HL-60 (cell line): Measurements from ENCODE around the gene CLDN34.

Experiments
- DNase-seq, 2 experiments: peaks; one replicate each; pipeline ENCODE4 v3.0.0-alpha.2; 2010 to 2020; ENCODE audit warnings: low read depth in 1 of 2, low spot score in 1 of 2
- H3K27ac ChIP-seq: fragments of 250-450 bp; sonication (Bioruptor Pico); replicated peaks from 2 replicates; pipeline ENCODE4 v1.5.1; 2020; ENCODE audit warnings: mild to moderate bottlenecking, moderate library complexity
- H3K27me3 ChIP-seq: fragments of 250-450 bp; sonication (Bioruptor Pico); 2 replicates; pipeline ENCODE4 v1.5.1; 2021; ENCODE audit warnings: mild to moderate bottlenecking, moderate library complexity; ENCODE audit not compliant: insufficient read depth, poor library complexity, severe bottlenecking
- H3K4me3 ChIP-seq: replicated peaks from 2 replicates; pipeline ENCODE4 v1.5.1; 2011; ENCODE audit warnings: mild to moderate bottlenecking, control low read depth, low read length; ENCODE audit not compliant: insufficient read depth
- GABPA ChIP-seq: IDR thresholded peaks from 2 replicates; pipeline ENCODE4 v1.6.1; 2012; ENCODE audit warnings: low read depth
- POLR2AphosphoS5 ChIP-seq: IDR thresholded peaks from 2 replicates; pipeline ENCODE4 v1.6.1; 2012; ENCODE audit warnings: low read depth
- SPI1 ChIP-seq: IDR thresholded peaks from 2 replicates; pipeline ENCODE4 v1.6.1; 2012; ENCODE audit warnings: low read depth, mild to moderate bottlenecking, borderline replicate concordance
- long read RNA-seq: library from polyadenylated mRNA; unstranded; transcript quantifications from one replicate; pipeline ENCODE4 v2.0.0, GENCODE V29; 2020
- TF ChIP-seq, protein P1 (sequence below): IDR thresholded peaks from one replicate; pipeline ENCODE4 v1.5.1; 2011; ENCODE audit warnings: low read length, control low read depth, inconsistent platforms; ENCODE audit not compliant: insufficient read depth
- TF ChIP-seq, protein P2 (sequence below): IDR thresholded peaks from 2 replicates; pipeline ENCODE4 v1.6.1; 2012; ENCODE audit warnings: low read depth; ENCODE audit not compliant: insufficient replicate concordance

CLDN34 gene, protein sequence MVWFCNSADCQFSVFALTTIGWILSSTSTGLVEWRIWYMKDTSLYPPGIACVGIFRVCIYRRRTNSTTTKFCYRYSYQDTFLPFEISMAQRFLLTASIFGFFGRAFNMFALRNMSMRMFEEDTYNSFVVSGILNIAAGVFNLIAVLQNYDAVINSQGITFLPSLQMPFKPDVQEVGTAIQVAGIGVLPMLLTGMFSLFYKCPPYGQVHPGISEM
- long read RNA-seq = 0 reads

DNA sequence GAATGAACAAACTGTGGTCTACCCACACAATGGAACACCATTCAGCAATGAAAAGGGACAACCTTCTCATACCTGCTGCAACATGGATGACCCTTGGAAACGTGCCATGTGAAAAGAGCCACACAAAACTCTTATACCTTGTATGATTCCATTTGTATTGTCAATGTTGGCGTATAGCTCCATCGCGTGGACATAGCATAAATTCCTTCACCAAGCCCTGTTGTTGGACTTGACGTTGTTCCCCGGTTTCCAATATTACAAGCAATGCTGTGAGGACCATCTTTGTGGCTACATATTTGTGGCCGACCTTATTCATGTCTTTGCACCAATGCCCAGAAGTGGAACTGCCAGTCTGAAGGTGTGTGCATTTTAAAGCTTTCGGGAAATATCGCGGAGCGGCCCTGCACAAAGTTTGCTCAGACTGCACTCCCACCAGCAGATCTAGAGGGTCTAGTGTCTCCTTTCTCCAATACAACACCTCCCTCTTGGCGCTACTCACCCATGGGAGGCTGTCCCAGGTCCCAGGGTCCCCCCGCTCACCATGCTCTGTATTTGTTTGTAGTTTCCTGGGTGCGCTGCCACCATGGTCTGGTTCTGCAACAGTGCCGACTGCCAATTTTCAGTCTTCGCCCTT lies at the start of gene CLDN34:
Gene CLDN34, plus strand, starts transcription at position 584 of the 634 bp plus-strand sequence. Its CDS starts 0 bp downstream, at position 584.
- TF ChIP-seq, protein P1, sequence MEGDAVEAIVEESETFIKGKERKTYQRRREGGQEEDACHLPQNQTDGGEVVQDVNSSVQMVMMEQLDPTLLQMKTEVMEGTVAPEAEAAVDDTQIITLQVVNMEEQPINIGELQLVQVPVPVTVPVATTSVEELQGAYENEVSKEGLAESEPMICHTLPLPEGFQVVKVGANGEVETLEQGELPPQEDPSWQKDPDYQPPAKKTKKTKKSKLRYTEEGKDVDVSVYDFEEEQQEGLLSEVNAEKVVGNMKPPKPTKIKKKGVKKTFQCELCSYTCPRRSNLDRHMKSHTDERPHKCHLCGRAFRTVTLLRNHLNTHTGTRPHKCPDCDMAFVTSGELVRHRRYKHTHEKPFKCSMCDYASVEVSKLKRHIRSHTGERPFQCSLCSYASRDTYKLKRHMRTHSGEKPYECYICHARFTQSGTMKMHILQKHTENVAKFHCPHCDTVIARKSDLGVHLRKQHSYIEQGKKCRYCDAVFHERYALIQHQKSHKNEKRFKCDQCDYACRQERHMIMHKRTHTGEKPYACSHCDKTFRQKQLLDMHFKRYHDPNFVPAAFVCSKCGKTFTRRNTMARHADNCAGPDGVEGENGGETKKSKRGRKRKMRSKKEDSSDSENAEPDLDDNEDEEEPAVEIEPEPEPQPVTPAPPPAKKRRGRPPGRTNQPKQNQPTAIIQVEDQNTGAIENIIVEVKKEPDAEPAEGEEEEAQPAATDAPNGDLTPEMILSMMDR = no peak
- TF ChIP-seq SPI1 = no peak
- TF ChIP-seq POLR2AphosphoS5 = no peak
- TF ChIP-seq, protein P2, sequence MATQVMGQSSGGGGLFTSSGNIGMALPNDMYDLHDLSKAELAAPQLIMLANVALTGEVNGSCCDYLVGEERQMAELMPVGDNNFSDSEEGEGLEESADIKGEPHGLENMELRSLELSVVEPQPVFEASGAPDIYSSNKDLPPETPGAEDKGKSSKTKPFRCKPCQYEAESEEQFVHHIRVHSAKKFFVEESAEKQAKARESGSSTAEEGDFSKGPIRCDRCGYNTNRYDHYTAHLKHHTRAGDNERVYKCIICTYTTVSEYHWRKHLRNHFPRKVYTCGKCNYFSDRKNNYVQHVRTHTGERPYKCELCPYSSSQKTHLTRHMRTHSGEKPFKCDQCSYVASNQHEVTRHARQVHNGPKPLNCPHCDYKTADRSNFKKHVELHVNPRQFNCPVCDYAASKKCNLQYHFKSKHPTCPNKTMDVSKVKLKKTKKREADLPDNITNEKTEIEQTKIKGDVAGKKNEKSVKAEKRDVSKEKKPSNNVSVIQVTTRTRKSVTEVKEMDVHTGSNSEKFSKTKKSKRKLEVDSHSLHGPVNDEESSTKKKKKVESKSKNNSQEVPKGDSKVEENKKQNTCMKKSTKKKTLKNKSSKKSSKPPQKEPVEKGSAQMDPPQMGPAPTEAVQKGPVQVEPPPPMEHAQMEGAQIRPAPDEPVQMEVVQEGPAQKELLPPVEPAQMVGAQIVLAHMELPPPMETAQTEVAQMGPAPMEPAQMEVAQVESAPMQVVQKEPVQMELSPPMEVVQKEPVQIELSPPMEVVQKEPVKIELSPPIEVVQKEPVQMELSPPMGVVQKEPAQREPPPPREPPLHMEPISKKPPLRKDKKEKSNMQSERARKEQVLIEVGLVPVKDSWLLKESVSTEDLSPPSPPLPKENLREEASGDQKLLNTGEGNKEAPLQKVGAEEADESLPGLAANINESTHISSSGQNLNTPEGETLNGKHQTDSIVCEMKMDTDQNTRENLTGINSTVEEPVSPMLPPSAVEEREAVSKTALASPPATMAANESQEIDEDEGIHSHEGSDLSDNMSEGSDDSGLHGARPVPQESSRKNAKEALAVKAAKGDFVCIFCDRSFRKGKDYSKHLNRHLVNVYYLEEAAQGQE = no peak
- no peaks in the 10 kb centered on the region for H3K27me3 ChIP-seq
- no peak within 1 kb of the TSS for H3K27ac ChIP-seq
- H3K4me3 ChIP-seq = no peak within 1 kb of the TSS
- DNase-seq = no peak

DNA sequence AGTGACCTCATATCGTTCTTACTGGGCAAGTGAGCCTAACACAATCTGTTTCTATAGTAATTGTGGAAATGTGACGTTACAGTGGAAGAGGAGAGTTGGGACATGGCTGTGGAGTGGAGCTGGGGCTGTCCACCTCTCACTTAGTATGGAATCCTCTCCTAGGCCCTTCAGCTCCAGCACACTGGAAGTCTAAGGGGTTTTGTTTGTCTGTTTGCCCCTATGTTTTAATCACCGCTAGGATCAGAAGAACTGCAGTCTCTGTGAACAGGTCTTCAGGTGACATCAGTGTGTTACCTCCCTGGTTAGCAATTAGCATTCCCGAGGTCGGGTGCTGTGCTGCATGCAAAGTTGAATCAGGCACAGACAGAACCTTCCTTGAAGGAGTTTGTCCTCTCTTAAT lies 49.3 kb upstream of the CLDN34 start:
- no peak for TF ChIP-seq SPI1
- no peak for TF ChIP-seq POLR2AphosphoS5
- H3K4me3 ChIP-seq = no peak overlapping the region
- no peak for DNase-seq
- H3K27ac ChIP-seq = no peak overlapping the region
- H3K27me3 ChIP-seq = no peaks in the 10 kb centered on the region

DNA sequence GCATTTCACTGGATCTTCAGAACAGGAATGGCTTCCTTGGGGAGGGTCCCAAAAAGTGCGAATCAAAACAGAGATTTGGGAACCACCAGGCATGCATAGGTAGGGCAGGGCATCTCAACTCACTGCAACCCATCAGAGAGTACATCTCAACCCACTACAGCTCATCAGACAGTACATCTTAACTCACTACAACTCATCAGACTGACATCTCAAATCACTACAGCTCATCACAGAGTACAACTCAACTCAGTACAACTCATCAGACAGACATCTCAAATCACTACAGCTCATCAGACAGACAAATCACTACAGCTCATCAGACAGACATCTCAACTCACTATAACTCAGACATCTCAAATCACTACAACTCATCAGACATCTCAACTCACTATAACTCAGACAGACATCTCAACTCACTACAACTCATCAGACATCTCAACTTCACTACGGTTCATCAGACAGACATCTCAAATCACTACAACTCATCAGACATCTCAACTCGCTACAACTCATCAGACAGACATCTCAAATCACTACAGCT lies 47.5 kb upstream of the CLDN34 start:
- no peaks in the 10 kb centered on the region for H3K27me3 ChIP-seq
- TF ChIP-seq POLR2AphosphoS5 (no peak), SPI1 (no peak), GABPA (no peak)
- TF ChIP-seq, protein P1 = no peak
- TF ChIP-seq, protein P2 = no peak
- no peak overlapping the region for H3K4me3 ChIP-seq
- H3K27ac ChIP-seq = no peak overlapping the region
- no peak for DNase-seq

DNA sequence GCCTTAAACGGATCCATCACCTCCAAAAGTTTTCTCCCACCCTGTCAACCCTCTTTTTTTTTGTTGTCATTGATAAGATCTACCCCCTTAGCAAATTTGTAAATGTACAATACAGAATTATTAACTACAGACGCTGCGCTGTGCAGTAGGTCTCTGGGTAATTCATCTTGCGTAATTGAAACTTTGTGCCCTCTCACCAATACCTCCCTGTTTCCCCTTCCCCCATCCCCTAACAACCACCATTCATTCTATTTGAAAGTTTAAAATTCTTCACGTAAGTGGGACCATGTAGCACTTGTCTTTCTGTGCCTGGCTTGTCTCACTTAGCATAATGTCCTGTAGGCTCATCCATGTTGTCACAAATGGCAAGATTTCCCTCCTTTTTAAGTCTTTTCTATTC lies 45.8 kb upstream of the CLDN34 start:
- TF ChIP-seq POLR2AphosphoS5 (no peak), GABPA (no peak), SPI1 (no peak)
- TF ChIP-seq, protein P2 = no peak
- TF ChIP-seq, protein P1 = no peak
- Histone ChIP-seq H3K4me3 (no peak overlapping the region), H3K27ac (no peak overlapping the region), H3K27me3 (no peaks in the 10 kb centered on the region)
- DNase-seq = no peak
